NB4 (cell line): ENCODE results near the gene PDXDC1.

Experiments
- CTCF ChIP-seq: IDR thresholded peaks from one replicate; pipeline ENCODE4 v1.5.1; 2012; ENCODE audit warnings: low read depth, low read length
- MAX ChIP-seq: IDR thresholded peaks from 2 replicates; pipeline ENCODE4 v1.6.1; 2011; ENCODE audit warnings: low read depth, low read length
- MYC ChIP-seq: IDR thresholded peaks from 2 replicates; pipeline ENCODE4 v1.6.1; 2011; ENCODE audit warnings: low read depth, low read length
- POLR2A ChIP-seq: IDR thresholded peaks from 2 replicates; pipeline ENCODE4 v1.6.1; 2011; ENCODE audit warnings: mild to moderate bottlenecking; ENCODE audit not compliant: insufficient read length; ENCODE audit errors: extremely low read depth

GRCh38 chr16:15038689-15039088, 63.9 kb downstream of the PDXDC1 start:
- TF ChIP-seq MAX (no peak), CTCF (no peak), MYC (no peak), POLR2A (no peak)
